Endometrial microvascular endothelial cells (primary cell): ENCODE data around the gene PTN. TPM values are rescaled to one million over a fixed set of nuclear protein-coding genes. Genes with fewer than 3 reads are reported as not detected.

ENCODE experiments used
- in situ Hi-C: cut with HindIII; loops from 2 replicates; pipeline ENCODE4 v1.10.0; 2017; ENCODE audit warnings: low sequenced_read_pairs, low pct_unique_long_range_greater_than_20kb; ENCODE audit errors: inconsistent ontology term
- total RNA-seq: library from RNA; depleted of rRNA; stranded (reverse); fragments of >200 nt; gene quantifications from one replicate; pipeline ENCODE4 v1.2.3, GENCODE V29; 2015; ENCODE audit errors: inconsistent ontology term

The PTN gene
- total RNA-seq, result not detected

GRCh38 chr7:137343281-137343841, at the start of gene PTN:
Gene PTN, minus strand, starts transcription at chr7:137343733. Its CDS starts 88,760 bp downstream, at chr7:137254973.
- in situ Hi-C loops, result no loop called here

GRCh38 chr7:137390076-137390475, 46.5 kb upstream of the PTN start:
- in situ Hi-C loops, result no loop called here

- in situ Hi-C loops, result no loop called here
These were observed 45.4 kb upstream of the PTN start for GRCh38 chr7:137388916-137389315.

GRCh38 chr7:137386966-137387365, 43.4 kb upstream of the PTN start:
- in situ Hi-C loops, result no loop called here

GRCh38 chr7:137381045-137381444, 37.5 kb upstream of the PTN start:
- in situ Hi-C loops, result no loop called here

- in situ Hi-C loops, result no loop called here
These were observed 30.0 kb upstream of the PTN start for GRCh38 chr7:137373507-137373906.

GRCh38 chr7:137371616-137372015, 28.1 kb upstream of the PTN start:
- in situ Hi-C loops, result no loop called here

- in situ Hi-C loops, result no loop called here
These were observed 23.5 kb upstream of the PTN start for GRCh38 chr7:137366995-137367394.

GRCh38 chr7:137363683-137364082, 20.1 kb upstream of the PTN start:
- in situ Hi-C loops, result no loop called here

GRCh38 chr7:137360087-137360679, 16.6 kb upstream of the PTN start:
- in situ Hi-C loops, result no loop called here

GRCh38 chr7:137354961-137355360, 11.4 kb upstream of the PTN start:
- in situ Hi-C loops, result no loop called here

GRCh38 chr7:137354396-137354795, 10.9 kb upstream of the PTN start:
- in situ Hi-C loops, result no loop called here

GRCh38 chr7:137351941-137352340, 8.4 kb upstream of the PTN start:
- in situ Hi-C loops, result no loop called here

GRCh38 chr7:137345799-137346449, 2.4 kb upstream of the PTN start:
- in situ Hi-C loops, result no loop called here

- in situ Hi-C loops, result no loop called here
These were observed 688 bp downstream of the PTN start for GRCh38 chr7:137342828-137343261.

- in situ Hi-C loops, result no loop called here
These were observed 1.3 kb downstream of the PTN start for GRCh38 chr7:137342265-137342664.

- in situ Hi-C loops, result no loop called here
These were observed 5.6 kb downstream of the PTN start for GRCh38 chr7:137337902-137338301.

GRCh38 chr7:137335814-137336213, 7.7 kb downstream of the PTN start:
- in situ Hi-C loops, result no loop called here

GRCh38 chr7:137331378-137331777, 12.2 kb downstream of the PTN start:
- in situ Hi-C loops, result no loop called here

GRCh38 chr7:137329411-137329810, 14.1 kb downstream of the PTN start:
- in situ Hi-C loops, result no loop called here
